Measurements from ENCODE around the gene PALD1. TPM values are rescaled to one million over a fixed set of nuclear protein-coding genes. Genes with fewer than 3 reads are reported as not detected.

PALD1 gene
- total and polyA plus RNA-seq, 2 of the 4 experiments (the other 2 are of a cell fraction): 0.12 to 0.18 TPM

GRCh38 chr10:70481831-70482530 lies 3.4 kb downstream of the PALD1 start:
- Histone ChIP-seq H3K9ac (ENCODE audit: low read depth, low read length) (no peak overlapping the region), H2AK5ac (ENCODE audit: low read depth, low read length) (no peak overlapping the region), H3K36me3 (ENCODE audit: control insufficient read depth, insufficient read depth, low read length) (no peaks in the 10 kb centered on the region), H4K5ac (ENCODE audit: low read depth, low read length) (no peak overlapping the region), H3K27me3 (ENCODE audit: control insufficient read depth, insufficient read depth, low read length) (peaks cover 62% of the 10 kb centered on the region), H4K91ac (ENCODE audit: insufficient read depth, low read depth, low read length) (no peak overlapping the region), H3K4ac (ENCODE audit: low read depth, low read length) (no peak overlapping the region), H4K20me1 (ENCODE audit: insufficient read depth, low read length) (no peaks in the 10 kb centered on the region), H2BK120ac (ENCODE audit: low read depth, low read length) (no peak overlapping the region), H3K4me3 (ENCODE audit: insufficient read depth, low read depth, low read length) (no peak overlapping the region), H3K4me1 (ENCODE audit: control insufficient read depth, insufficient read depth, low read length) (no peaks in the 10 kb centered on the region), H2AFZ (replicated peaks; ENCODE audit: low read length, poor library complexity) (no peak overlapping the region), H2AK9ac (replicated peaks; ENCODE audit: low read depth, low read length, poor library complexity) (no peak overlapping the region), H3K18ac (ENCODE audit: low read depth, low read length) (no peak overlapping the region), H3K56ac (ENCODE audit: extremely low read depth, insufficient read depth, low read length) (no peak overlapping the region), H2BK5ac (ENCODE audit: low read depth, low read length, poor library complexity, severe bottlenecking) (no peak overlapping the region), H3K9me3 (ENCODE audit: control insufficient read depth, insufficient read depth, low read length) (no peaks in the 10 kb centered on the region), H3K4me2 (ENCODE audit: low read depth, low read length) (no peak overlapping the region), H2BK15ac (ENCODE audit: low read depth, low read length) (no peak overlapping the region), H3K79me1 (ENCODE audit: low read depth in 1 of 2, low read length in 2 of 2) (no peaks in the 10 kb centered on the region), H3K9me1 (ENCODE audit: insufficient read depth, low read length) (no peaks in the 10 kb centered on the region), H3K27ac (ENCODE audit: insufficient read depth, low read length) (no peak overlapping the region), H4K8ac (ENCODE audit: low read depth in 2 of 2, low read length in 2 of 2) (no peak overlapping the region), H3K23ac (ENCODE audit: low read depth, low read length) (no peak overlapping the region), H3K14ac (replicated peaks; ENCODE audit: low read depth, low read length) (no peak overlapping the region), H2BK20ac (ENCODE audit: low read depth, low read length) (no peak overlapping the region)
- DNase-seq (no peak), ATAC-seq (ENCODE audit: low read depth) (no peak)
- in situ Hi-C loops (cut with MboI; ENCODE audit: low sequenced_read_pairs): no loop called here
- 50% methylated on average over 2 of the region's 7 CpGs; no CpG with 5 or more reads in 1 of the 2 experiments for WGBS, 2 experiments (ENCODE audit: extremely low coverage in 2 of 2, insufficient read length in 1 of 2)
- BruUV-seq (replicated peaks): no TSS peak
- dilution Hi-C loops (cut with HindIII; ENCODE audit: low sequenced_read_pairs, unreplicated experiment): no loop called here
- POLR2A ChIA-PET (ENCODE audit: unreplicated experiment): no interaction called here
- intact Hi-C loops (cut with micrococcal nuclease): no loop called here
- TF ChIP-seq RFX5 (IDR thresholded peaks at IDR 0.05; ENCODE audit: low read depth, low read length) (no peak), MAZ (IDR thresholded peaks at IDR 0.05; ENCODE audit: borderline replicate concordance, low read depth, low read length) (no peak), NFE2L2 (IDR thresholded peaks at IDR 0.05; ENCODE audit: low read depth, low read length) (no peak), RCOR1 (IDR thresholded peaks at IDR 0.05; ENCODE audit: insufficient replicate concordance, low read length) (no peak), MAFK (IDR thresholded peaks at IDR 0.05; ENCODE audit: low read depth, low read length) (no peak), FOS (IDR thresholded peaks at IDR 0.05; ENCODE audit: low read depth, low read length) (no peak), POLR2A (IDR thresholded peaks at IDR 0.05; ENCODE audit: low read depth, low read length) (no peak), SMC3 (IDR thresholded peaks at IDR 0.05; ENCODE audit: low read depth, low read length) (no peak), MXI1 (IDR thresholded peaks at IDR 0.05; ENCODE audit: borderline replicate concordance, low read depth, low read length) (no peak), RAD21 (IDR thresholded peaks at IDR 0.05; ENCODE audit: low read length) (no peak), CEBPB (IDR thresholded peaks at IDR 0.05; ENCODE audit: low read depth, low read length) (no peak), BHLHE40 (IDR thresholded peaks at IDR 0.05; ENCODE audit: low read depth, low read length) (no peak), CHD1 (IDR thresholded peaks at IDR 0.05; ENCODE audit: low read depth, low read length) (no peak)
- TF ChIP-seq, protein P1, sequence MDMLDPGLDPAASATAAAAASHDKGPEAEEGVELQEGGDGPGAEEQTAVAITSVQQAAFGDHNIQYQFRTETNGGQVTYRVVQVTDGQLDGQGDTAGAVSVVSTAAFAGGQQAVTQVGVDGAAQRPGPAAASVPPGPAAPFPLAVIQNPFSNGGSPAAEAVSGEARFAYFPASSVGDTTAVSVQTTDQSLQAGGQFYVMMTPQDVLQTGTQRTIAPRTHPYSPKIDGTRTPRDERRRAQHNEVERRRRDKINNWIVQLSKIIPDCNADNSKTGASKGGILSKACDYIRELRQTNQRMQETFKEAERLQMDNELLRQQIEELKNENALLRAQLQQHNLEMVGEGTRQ (IDR thresholded peaks at IDR 0.05; ENCODE audit: low read depth, low read length): no peak
- TF ChIP-seq, protein P2, sequence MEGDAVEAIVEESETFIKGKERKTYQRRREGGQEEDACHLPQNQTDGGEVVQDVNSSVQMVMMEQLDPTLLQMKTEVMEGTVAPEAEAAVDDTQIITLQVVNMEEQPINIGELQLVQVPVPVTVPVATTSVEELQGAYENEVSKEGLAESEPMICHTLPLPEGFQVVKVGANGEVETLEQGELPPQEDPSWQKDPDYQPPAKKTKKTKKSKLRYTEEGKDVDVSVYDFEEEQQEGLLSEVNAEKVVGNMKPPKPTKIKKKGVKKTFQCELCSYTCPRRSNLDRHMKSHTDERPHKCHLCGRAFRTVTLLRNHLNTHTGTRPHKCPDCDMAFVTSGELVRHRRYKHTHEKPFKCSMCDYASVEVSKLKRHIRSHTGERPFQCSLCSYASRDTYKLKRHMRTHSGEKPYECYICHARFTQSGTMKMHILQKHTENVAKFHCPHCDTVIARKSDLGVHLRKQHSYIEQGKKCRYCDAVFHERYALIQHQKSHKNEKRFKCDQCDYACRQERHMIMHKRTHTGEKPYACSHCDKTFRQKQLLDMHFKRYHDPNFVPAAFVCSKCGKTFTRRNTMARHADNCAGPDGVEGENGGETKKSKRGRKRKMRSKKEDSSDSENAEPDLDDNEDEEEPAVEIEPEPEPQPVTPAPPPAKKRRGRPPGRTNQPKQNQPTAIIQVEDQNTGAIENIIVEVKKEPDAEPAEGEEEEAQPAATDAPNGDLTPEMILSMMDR (conservative IDR thresholded peaks at IDR 0.05; ENCODE audit: low read depth, low read length): no peak
- TF ChIP-seq, protein P3, sequence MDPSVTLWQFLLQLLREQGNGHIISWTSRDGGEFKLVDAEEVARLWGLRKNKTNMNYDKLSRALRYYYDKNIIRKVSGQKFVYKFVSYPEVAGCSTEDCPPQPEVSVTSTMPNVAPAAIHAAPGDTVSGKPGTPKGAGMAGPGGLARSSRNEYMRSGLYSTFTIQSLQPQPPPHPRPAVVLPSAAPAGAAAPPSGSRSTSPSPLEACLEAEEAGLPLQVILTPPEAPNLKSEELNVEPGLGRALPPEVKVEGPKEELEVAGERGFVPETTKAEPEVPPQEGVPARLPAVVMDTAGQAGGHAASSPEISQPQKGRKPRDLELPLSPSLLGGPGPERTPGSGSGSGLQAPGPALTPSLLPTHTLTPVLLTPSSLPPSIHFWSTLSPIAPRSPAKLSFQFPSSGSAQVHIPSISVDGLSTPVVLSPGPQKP (IDR thresholded peaks at IDR 0.05; ENCODE audit: borderline replicate concordance, low read depth, low read length): no peak
- CTCF ChIA-PET: no interaction called here

All from IMR-90 (cell line).